SK-N-MC (cell line): ENCODE results near the gene MRPS10.
"Not testable (repeated sequence)": the region's sequence is repeated elsewhere in the genome, so short reads cannot be mapped to it uniquely, and the experiment has no call there.

ENCODE experiments used
- DNase-seq: peaks from one replicate; pipeline ENCODE4 v3.0.0-alpha.2; 2011; ENCODE audit warnings: low read depth, low spot score
- H3K27ac ChIP-seq: fragments of 200-600 bp; sonication (generic); 2 replicates; pipeline ENCODE4 v1.5.1; 2016; ENCODE audit warnings: mixed run types
- H3K36me3 ChIP-seq: fragments of 200-600 bp; sonication (generic); 2 replicates; pipeline ENCODE4 v1.6.1; 2017; ENCODE audit warnings: antibody characterized with exemption, low read length, mixed read lengths; ENCODE audit not compliant: insufficient read depth
- H3K4me3 ChIP-seq: fragments of 200-600 bp; sonication (generic); 2 replicates; pipeline ENCODE4 v1.5.1; 2016
- H3K9ac ChIP-seq: fragments of 200-600 bp; sonication (generic); 2 replicates; pipeline ENCODE4 v1.8.0; 2017; ENCODE audit warnings: mixed run types, mixed read lengths; ENCODE audit not compliant: insufficient read length
- H3K9me3 ChIP-seq: fragments of 200-600 bp; sonication (generic); 2 replicates; pipeline ENCODE4 v1.6.1; 2017; ENCODE audit warnings: low read depth, mild to moderate bottlenecking, antibody characterized with exemption, low read length, moderate library complexity, mixed read lengths
- EZH2 ChIP-seq: fragments of 200-600 bp; sonication (generic); IDR thresholded peaks from one replicate; pipeline ENCODE4 v1.6.1; 2017; ENCODE audit warnings: antibody characterized with exemption
- FOXP2 ChIP-seq: optimal IDR thresholded peaks from 2 replicates; pipeline ENCODE3; 2011; ENCODE audit warnings: mild to moderate bottlenecking, moderate library complexity; ENCODE audit not compliant: insufficient read depth; ENCODE audit errors: extremely low read length, control extremely low read depth
- POLR2AphosphoS5 ChIP-seq: IDR thresholded peaks from 2 replicates; pipeline ENCODE4 v1.6.1; 2012; ENCODE audit warnings: mild to moderate bottlenecking, low read depth, low read length, borderline replicate concordance

The MRPS10 gene

DNA sequence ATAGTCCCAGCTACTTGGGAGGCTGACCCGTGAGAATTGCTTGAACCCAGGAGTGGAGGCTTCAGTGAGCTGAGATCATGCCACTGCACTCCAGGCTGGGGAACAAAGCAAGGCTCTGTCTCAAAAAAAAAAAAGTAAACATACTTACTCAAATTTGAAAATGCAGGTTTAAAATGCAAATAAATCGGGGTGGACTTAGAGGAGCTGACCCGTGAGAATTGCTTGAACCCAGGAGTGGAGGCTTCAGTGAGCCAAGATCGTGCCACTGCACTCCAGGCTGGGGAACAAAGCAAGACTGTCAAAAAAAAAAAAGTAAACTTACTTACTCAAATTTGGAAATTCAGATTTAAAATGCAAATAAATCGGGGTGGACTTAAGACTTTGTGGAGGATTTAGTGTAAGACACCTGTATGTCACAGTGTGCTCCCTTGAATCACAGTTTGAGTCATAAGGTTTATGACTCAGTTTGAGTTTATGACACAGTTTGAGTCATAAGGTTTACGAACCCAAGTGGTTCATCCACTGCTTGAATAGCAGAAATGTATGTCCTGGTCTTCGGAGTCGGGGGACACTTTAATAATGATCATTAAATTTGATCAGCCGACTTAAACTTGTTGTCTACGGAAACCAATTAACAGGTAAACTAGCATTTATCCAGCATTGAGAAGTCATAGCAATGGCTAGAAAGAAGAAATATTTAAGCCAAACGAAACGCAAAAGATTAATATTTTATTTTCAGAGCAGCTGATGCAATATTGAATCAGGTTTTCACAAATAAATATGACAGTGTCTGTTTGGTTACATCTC is 6.8 kb upstream of the MRPS10 start:
- no peak for DNase-seq
- no peak for TF ChIP-seq POLR2AphosphoS5
- TF ChIP-seq EZH2, result no peak
- no peak for TF ChIP-seq FOXP2
- Histone ChIP-seq H3K27ac (peak overlapping the region; percentile 84), H3K4me3 (peak overlapping the region; percentile 25; the same call in 1 of the 2 replicates), H3K9me3 (no peaks in the 10 kb centered on the region), H3K9ac (peak overlapping the region; percentile 47), H3K36me3 (no peaks in the 10 kb centered on the region; the same call in 1 of the 2 replicates)

DNA sequence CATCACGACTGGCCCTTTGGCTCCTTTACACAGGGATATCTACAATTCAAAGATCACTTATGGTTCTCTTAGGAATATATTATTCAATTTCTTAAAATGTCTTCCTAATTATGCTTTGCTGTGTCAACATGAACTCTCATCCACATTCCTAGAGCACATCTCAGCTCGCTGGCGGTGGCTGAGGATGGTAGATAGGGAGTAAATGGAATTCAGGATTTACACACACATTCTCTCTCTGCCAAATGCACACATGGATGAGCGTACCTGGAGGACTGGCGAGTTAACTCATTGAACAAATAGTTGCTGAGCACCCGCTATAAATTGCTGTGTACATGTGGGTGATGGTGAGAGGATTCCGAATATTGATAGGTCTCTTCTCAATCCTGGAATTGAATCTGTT is 4.8 kb upstream of the MRPS10 start:
- Histone ChIP-seq H3K9ac (no peak overlapping the region), H3K4me3 (no peak overlapping the region), H3K9me3 (no peaks in the 10 kb centered on the region), H3K27ac (no peak overlapping the region), H3K36me3 (no peaks in the 10 kb centered on the region)
- no peak for TF ChIP-seq FOXP2
- TF ChIP-seq POLR2AphosphoS5, result no peak
- TF ChIP-seq EZH2, result no peak
- no peak for DNase-seq

DNA sequence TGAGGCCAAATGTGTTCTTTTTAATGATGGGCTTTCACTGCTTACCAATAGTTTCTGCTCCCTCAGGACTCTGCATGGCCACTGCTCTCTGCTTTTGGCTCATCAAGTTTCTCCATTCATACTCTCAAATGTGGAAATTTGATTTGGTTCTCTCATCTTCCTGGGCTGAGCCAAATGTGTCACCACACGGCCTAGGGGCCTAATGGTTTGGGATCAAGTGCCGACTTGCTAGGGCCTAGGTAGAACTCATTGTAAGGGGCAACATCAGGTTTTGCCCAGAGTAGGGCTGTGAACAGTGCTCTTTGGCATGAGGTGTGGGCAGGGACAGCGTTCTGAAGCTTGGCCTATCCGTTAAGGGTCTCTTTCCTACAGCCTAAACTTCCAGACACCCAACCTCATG is 3.9 kb upstream of the MRPS10 start:
- H3K36me3 ChIP-seq, result no peaks in the 10 kb centered on the region
- no peak for DNase-seq
- H3K9ac ChIP-seq, result no peak overlapping the region
- TF ChIP-seq EZH2 (no peak), FOXP2 (no peak), POLR2AphosphoS5 (no peak)
- no peak overlapping the region for H3K27ac ChIP-seq
- H3K9me3 ChIP-seq, result no peaks in the 10 kb centered on the region
- no peak overlapping the region for H3K4me3 ChIP-seq

DNA sequence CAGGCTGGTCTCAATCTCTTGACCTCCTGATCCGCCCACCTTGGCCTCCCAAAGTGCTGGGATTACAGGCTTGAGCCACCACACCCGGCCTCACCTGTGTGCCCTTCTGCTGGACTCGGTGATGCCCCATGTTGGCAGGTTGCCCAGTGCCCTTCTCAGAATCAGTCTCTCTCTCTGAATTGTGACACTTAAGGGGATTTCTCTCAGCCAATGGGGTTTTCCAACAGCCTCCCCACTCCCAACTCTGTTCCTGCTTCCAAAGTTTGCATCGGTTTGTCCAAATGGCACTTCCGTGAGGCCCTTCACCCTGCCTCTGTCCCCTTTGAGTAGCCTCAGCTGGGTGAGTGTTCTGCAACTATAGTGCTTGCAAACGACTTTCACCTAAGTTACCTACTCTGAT is 3.1 kb upstream of the MRPS10 start:
- no peak overlapping the region for H3K27ac ChIP-seq
- H3K4me3 ChIP-seq, result no peak overlapping the region
- no peak overlapping the region for H3K9ac ChIP-seq
- no peak for TF ChIP-seq EZH2
- no peak for TF ChIP-seq FOXP2
- no peak for TF ChIP-seq POLR2AphosphoS5
- no peaks in the 10 kb centered on the region for H3K9me3 ChIP-seq
- DNase-seq, result no peak
- H3K36me3 ChIP-seq, result no peaks in the 10 kb centered on the region

DNA sequence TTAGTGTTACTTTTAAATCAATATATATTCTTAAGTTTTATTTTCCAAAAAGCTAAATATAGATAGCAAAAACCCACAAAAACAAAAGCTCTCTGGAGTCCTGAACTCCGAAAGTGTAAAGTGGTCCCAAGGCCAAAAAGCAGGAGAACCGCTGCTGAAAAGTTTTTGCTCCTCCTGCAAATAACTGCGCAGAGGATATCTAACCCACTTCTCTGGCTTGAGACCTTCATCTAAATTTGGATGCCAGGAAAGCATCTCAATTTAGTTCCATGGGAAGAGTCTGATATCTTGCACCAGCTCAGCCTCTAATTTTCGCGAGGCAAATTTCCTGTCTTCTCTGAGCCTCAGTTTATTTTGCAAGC is 523 bp downstream of the MRPS10 start:
- H3K36me3 ChIP-seq, result peaks cover 21% of the 10 kb centered on the region
- peak overlapping the region; percentile 86 for H3K27ac ChIP-seq
- H3K9ac ChIP-seq, result peak overlapping the region; percentile 99
- TF ChIP-seq POLR2AphosphoS5 (no peak), FOXP2 (no peak), EZH2 (no peak)
- H3K4me3 ChIP-seq, result peak overlapping the region; percentile 98
- H3K9me3 ChIP-seq, result no peaks in the 10 kb centered on the region
- DNase-seq, result no peak

DNA sequence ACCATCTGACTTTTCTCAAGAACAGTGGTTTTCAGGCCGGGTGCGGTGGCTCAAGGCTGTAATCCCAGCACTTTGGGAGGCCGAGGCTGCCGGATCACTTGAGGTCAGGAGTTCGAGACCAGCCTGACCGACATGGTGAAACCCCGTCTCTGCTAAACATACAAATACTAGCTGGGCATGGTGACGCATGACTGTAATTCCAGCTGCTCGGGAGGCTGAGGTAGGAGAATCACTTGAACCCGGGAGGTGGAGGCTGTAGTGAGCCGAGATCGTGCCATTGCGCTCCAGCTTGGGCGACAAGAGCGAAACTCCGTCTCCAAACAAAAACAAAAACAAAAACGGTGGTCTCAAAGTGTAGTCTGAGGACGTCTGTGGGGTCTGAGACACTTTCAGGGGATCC is 1.2 kb downstream of the MRPS10 start:
- not testable (repeated sequence) for H3K9me3 ChIP-seq, DNase-seq, H3K27ac ChIP-seq
- Histone ChIP-seq H3K9ac (peak overlapping the region; percentile 99), H3K4me3 (peak overlapping the region; percentile 98), H3K36me3 (peaks cover 27% of the 10 kb centered on the region)

DNA sequence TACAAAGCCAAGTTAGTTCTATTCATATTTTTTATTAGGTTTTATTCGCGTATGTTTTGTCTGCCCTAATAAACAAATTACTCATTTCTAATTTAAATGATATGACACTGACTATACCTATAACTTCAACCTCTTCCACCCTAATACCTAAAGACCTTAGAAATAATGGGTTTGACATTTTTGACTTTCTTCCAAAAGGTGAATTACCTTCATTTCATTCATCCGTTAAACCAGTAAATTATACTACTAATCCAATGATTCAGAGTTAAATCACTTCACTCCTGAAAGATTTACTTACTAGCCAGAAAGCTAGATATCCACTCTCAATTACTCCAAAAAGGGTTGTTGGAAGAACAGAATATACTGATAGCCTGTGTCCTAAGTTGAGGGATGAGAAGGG is 5.2 kb downstream of the MRPS10 start:
- peaks cover 62% of the 10 kb centered on the region for H3K36me3 ChIP-seq
- no peak for TF ChIP-seq FOXP2
- no peak for TF ChIP-seq POLR2AphosphoS5
- TF ChIP-seq EZH2, result no peak
- DNase-seq, result no peak

DNA sequence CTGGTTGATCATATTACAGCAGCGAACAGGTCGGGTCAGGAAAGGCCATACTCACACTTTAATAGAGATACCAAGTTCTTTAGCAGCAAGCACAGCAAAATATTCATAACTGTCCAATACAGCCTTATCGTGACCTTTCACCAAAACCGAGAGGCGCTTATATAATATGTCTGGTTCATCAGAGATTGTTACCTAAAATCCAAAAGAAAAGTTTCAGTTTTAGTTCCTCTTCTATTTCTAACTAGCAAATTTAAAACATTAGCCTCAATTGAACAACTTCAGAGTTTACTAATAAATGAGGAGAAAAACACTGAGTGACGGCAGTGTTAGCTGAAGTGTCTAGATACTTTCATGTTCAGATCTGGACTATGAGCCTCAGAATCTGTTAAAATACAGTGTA is 5.9 kb downstream of the MRPS10 start:
- Histone ChIP-seq H3K4me3 (no peak overlapping the region), H3K36me3 (peaks cover 63% of the 10 kb centered on the region), H3K9ac (no peak overlapping the region), H3K27ac (no peak overlapping the region), H3K9me3 (no peaks in the 10 kb centered on the region)
- DNase-seq, result no peak
- TF ChIP-seq FOXP2 (no peak), EZH2 (no peak), POLR2AphosphoS5 (no peak)

More for the DNA sequence above, 5.2 kb downstream of the MRPS10 start:
- H3K4me3 ChIP-seq, result no peak overlapping the region
- H3K9me3 ChIP-seq, result no peaks in the 10 kb centered on the region
- H3K9ac ChIP-seq, result no peak overlapping the region
- H3K27ac ChIP-seq, result no peak overlapping the region

DNA sequence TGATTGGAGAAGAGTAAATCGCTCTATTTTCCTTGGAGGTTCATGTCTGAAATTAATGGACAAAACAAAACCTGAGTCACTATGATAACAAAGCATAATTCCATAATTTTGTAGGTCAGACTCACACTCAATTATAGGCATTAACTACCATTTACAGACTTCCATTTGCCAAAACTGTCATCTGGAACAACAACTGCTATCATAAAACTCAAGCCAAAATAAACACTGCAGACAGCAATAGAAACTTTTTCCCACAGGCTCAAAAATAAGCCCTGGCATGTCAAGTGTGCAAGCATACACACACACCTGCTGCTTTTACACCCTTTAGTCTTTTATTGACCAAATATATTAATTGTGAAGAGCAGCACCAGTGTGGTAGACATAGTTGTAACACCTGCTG is 7.1 kb downstream of the MRPS10 start:
- Histone ChIP-seq H3K36me3 (peaks cover 70% of the 10 kb centered on the region), H3K27ac (no peak overlapping the region), H3K9me3 (no peaks in the 10 kb centered on the region), H3K9ac (no peak overlapping the region), H3K4me3 (no peak overlapping the region)
- DNase-seq, result no peak
- TF ChIP-seq FOXP2, result no peak
- no peak for TF ChIP-seq EZH2
- no peak for TF ChIP-seq POLR2AphosphoS5

DNA sequence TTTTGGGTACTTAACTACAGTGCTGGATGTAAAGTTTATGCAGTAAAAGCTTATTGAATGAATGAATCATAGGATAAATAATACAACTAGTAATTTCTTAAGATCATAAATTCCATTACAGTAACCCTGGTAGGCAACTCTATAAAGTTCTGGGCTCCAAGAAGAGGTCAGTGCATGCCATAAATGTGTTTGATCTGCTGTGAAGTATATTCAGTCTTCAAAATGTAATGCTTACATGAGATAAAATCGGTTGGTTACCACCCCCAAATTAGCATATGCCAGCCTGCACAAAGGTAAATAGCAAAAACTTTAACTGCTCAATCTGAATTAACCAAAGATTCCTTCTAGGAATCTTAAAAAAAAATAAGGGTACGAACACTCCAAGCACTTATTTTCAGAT is 10.1 kb downstream of the MRPS10 start:
- DNase-seq, H3K27ac ChIP-seq, H3K4me3 ChIP-seq, H3K9ac ChIP-seq, H3K9me3 ChIP-seq: not testable (repeated sequence)
- peaks cover 53% of the 10 kb centered on the region for H3K36me3 ChIP-seq
